ENCODE data around the gene MARCHF7.
A peak's percentile ranks its signal among the peaks of the same experiment; 100 is the strongest.
"Not testable (repeated sequence)": the region's sequence is repeated elsewhere in the genome, so short reads cannot be mapped to it uniquely, and the experiment has no call there.

Gene MARCHF7

DNA sequence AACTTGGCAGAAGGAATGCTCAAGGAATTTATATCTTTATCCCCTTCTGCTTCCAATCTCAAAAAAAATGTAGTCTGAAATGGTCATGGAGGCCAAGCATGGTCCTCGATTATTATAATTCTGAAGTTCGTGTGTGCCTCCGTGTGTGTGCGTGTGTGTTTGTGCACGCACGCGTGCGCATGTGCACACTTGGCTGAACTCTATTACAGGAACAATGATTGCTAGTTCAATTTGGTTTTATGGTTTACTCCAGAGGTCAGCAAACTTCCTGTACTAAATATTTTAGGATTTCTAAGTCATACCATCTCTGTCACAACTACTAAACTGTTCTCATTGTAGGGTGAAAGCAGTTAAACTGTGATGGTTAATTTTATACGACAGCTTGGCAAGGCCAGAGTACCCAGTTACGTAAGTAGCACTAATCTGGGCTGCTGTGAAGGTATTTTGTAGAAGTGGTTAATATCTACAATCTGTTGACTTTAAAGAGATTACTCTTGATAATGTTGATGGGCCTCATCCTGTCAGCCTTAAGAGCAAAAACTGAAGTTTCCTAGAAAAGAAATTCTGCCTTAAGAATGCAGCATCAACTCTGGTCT lies 5.8 kb upstream of the MARCHF7 start:
- no peaks in the 10 kb centered on the region for H3K36me3 ChIP-seq (ENCODE audit: control insufficient read depth, insufficient read depth, low read length)
- WGBS, 2 experiments (ENCODE audit: insufficient coverage in 2 of 2) = 95 to 99% methylated on average over 10 of the region's 10 CpGs
- H3K9me3 ChIP-seq (ENCODE audit: control insufficient read depth, low read length) = no peaks in the 10 kb centered on the region
- H3K4me3 ChIP-seq (ENCODE audit: extremely low read depth, insufficient read depth, low read length, poor library complexity, severe bottlenecking) = no peak overlapping the region
- H3K27ac ChIP-seq (ENCODE audit: low read depth, low read length, severe bottlenecking) = peak overlapping the region; percentile 23
- peaks cover 7% of the 10 kb centered on the region for H3K4me1 ChIP-seq (ENCODE audit: control insufficient read depth, insufficient read depth, low read length, poor library complexity, severe bottlenecking)

DNA sequence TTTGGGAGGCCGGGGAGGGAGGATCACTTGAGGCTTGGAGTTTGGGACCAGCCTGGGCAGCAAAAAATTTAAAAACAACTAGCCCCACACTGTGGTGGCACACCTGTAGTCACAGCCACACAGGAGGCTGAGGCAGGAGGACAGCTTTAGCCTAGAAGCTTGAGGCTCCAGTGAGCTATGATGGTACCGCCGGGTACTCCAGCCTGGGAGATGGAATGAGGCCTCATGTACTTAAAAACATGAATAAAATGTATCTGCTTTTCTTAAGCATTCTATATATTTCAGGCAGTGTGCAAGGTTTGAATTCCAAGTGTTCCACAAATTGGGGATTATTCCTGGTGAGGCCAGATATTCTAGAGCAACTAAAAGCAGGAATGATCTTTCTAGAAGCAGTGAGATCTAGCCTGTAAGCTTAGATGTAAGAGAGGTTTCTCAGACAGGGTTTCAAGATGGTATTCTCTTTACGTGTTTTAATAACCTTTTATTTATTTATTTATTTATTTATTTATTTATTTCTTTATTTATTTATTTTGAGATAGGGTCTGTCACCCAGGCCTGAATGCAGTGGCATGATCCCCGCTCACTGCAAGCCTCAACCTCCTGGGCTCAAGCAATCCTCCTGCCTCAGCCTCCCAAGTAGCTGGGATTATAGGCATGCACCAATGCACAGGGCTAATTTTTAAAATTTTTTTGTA lies 4.1 kb upstream of the MARCHF7 start:
- H3K4me1 ChIP-seq (ENCODE audit: control insufficient read depth, insufficient read depth, low read length, poor library complexity, severe bottlenecking) = peaks cover 7% of the 10 kb centered on the region
- 83 to 100% methylated on average over 1 to 2 of the region's 5 CpGs for WGBS, 2 experiments (ENCODE audit: insufficient coverage in 2 of 2)
- no peaks in the 10 kb centered on the region for H3K36me3 ChIP-seq (ENCODE audit: control insufficient read depth, insufficient read depth, low read length)
- no peak overlapping the region for H3K4me3 ChIP-seq (ENCODE audit: extremely low read depth, insufficient read depth, low read length, poor library complexity, severe bottlenecking)
- no peaks in the 10 kb centered on the region for H3K9me3 ChIP-seq (ENCODE audit: control insufficient read depth, low read length)
- no peak overlapping the region for H3K27ac ChIP-seq (ENCODE audit: low read depth, low read length, severe bottlenecking)

- Histone ChIP-seq H3K4me1 (ENCODE audit: control insufficient read depth, insufficient read depth, low read length, poor library complexity, severe bottlenecking) (peaks cover 7% of the 10 kb centered on the region), H3K36me3 (ENCODE audit: control insufficient read depth, insufficient read depth, low read length) (peaks cover 18% of the 10 kb centered on the region), H3K9me3 (ENCODE audit: control insufficient read depth, low read length) (no peaks in the 10 kb centered on the region), H3K27ac (ENCODE audit: low read depth, low read length, severe bottlenecking) (no peak overlapping the region), H3K4me3 (ENCODE audit: extremely low read depth, insufficient read depth, low read length, poor library complexity, severe bottlenecking) (no peak overlapping the region)
- WGBS, 2 experiments (ENCODE audit: insufficient coverage in 2 of 2) = 80 to 84% methylated on average over 3 to 4 of the region's 5 CpGs
Measured at GRCh38 chr2:159710601-159711180, 1.6 kb upstream of the MARCHF7 start.

DNA sequence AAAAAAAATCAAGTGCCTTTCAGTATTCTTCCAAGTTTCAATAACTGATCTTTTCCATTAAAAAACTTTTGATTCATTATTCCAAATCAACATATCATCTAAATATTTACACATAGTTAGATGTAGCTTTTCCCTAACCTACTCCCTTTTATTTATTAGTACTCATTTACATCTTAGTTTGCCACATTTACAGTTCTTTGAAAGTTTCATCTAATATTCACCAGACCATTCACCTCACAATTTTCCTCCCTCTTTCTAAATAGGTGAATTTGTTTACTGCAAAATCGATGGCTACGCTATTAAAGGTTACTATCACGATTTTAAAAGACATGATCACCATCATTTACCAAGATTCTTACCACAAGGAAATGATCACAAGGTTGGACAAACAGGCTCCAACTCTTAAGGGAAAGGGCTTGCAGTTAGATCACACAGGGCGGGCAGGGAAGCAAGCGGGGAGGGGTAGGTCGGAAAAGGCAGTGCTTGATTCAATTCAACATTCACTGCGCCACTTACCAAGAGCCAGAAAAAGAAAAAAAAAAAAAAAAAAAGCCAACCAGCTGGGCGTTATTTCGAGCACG lies 654 bp upstream of the MARCHF7 start:
- Histone ChIP-seq H3K9me3 (ENCODE audit: control insufficient read depth, low read length) (no peaks in the 10 kb centered on the region), H3K36me3 (ENCODE audit: control insufficient read depth, insufficient read depth, low read length) (peaks cover 28% of the 10 kb centered on the region), H3K4me1 (ENCODE audit: control insufficient read depth, insufficient read depth, low read length, poor library complexity, severe bottlenecking) (peaks cover 2% of the 10 kb centered on the region), H3K27ac (ENCODE audit: low read depth, low read length, severe bottlenecking) (peak overlapping the region; percentile 99), H3K4me3 (ENCODE audit: extremely low read depth, insufficient read depth, low read length, poor library complexity, severe bottlenecking) (peak overlapping the region; percentile 96)
- WGBS, 2 experiments (ENCODE audit: insufficient coverage in 2 of 2) = 0 to 3% methylated on average over 5 of the region's 10 CpGs

GRCh38 chr2:159712929-159713420 lies 669 bp downstream of the MARCHF7 start:
- Histone ChIP-seq H3K9me3 (ENCODE audit: control insufficient read depth, low read length) (no peaks in the 10 kb centered on the region), H3K27ac (ENCODE audit: low read depth, low read length, severe bottlenecking) (peak overlapping the region; percentile 99), H3K36me3 (ENCODE audit: control insufficient read depth, insufficient read depth, low read length) (peaks cover 38% of the 10 kb centered on the region), H3K4me1 (ENCODE audit: control insufficient read depth, insufficient read depth, low read length, poor library complexity, severe bottlenecking) (no peaks in the 10 kb centered on the region), H3K4me3 (ENCODE audit: extremely low read depth, insufficient read depth, low read length, poor library complexity, severe bottlenecking) (peak overlapping the region; percentile 96)
- WGBS, 2 experiments (ENCODE audit: insufficient coverage in 2 of 2) = 0 to 1% methylated on average over 16 to 19 of the region's 32 CpGs

DNA sequence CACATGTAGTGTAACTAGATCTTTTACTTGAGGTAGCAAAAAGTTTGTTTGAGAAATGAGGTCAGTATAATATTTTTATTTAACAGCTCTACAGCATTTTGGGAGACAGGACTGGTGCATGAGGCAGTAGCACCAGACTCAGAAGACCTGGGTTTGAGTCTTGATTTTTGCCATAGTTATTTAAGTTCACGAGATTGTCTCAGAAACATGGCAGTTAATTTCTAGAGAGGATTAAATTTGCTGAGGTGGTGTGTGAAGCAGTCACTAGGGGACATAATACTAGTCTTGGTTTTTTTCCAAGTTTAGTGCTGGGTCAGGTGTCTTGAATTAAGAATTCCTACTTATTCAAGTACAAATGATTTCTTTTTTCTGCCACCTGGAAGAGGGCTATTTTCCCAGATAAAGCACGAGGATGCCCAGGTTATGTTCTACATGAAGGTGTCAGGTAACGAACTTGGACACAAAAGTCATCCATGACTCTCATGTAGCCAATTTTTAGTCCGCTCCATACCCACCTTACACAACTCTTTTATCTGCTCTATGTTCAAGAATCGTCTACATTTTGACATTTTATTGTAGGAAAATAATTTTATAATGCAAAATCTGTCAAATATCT lies 1.4 kb downstream of the MARCHF7 start:
- H3K27ac ChIP-seq (ENCODE audit: low read depth, low read length, severe bottlenecking) = peak overlapping the region; percentile 33
- WGBS, 2 experiments (ENCODE audit: insufficient coverage in 2 of 2) = 44 to 59% methylated on average over 3 to 4 of the region's 5 CpGs
- H3K4me3 ChIP-seq (ENCODE audit: extremely low read depth, insufficient read depth, low read length, poor library complexity, severe bottlenecking) = peak overlapping the region; percentile 96
- no peaks in the 10 kb centered on the region for H3K4me1 ChIP-seq (ENCODE audit: control insufficient read depth, insufficient read depth, low read length, poor library complexity, severe bottlenecking)
- no peaks in the 10 kb centered on the region for H3K9me3 ChIP-seq (ENCODE audit: control insufficient read depth, low read length)
- H3K36me3 ChIP-seq (ENCODE audit: control insufficient read depth, insufficient read depth, low read length) = peaks cover 44% of the 10 kb centered on the region

DNA sequence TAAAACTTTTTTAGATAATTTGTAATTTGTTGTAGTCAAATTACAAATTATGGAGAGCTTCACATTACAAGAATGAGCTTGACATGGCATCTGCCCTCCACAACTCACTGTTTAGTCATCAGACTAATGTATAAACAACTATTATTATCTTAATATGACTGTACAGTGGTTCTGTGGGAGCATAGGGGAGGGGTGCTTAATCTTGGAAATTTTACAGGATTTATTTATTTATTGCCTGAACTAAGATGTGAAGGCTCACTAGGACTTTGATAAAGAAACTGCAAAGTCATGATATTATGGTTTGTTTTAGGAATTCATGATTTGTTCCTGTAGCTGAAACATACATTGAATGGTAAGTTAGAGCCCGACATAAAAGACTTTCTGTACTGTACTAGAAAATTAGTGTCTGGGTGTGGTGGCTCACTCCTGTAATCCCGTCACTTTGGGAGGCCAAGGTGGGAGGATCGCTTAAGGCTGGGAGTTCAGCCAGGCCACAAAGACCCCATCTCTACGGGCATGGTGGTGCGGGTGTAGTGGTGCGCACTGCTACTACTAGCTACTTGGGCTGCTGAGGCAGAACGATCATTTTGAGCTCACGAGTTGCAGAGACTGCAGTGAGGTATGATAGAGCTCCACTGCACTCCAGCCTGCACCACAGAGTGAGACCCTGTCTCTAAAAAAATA lies 2.1 kb downstream of the MARCHF7 start:
- H3K9me3 ChIP-seq (ENCODE audit: control insufficient read depth, low read length) = no peaks in the 10 kb centered on the region
- H3K36me3 ChIP-seq (ENCODE audit: control insufficient read depth, insufficient read depth, low read length) = peaks cover 51% of the 10 kb centered on the region
- H3K4me3 ChIP-seq (ENCODE audit: extremely low read depth, insufficient read depth, low read length, poor library complexity, severe bottlenecking) = peak overlapping the region; percentile 96
- H3K27ac ChIP-seq (ENCODE audit: low read depth, low read length, severe bottlenecking) = no peak overlapping the region
- peaks cover 3% of the 10 kb centered on the region for H3K4me1 ChIP-seq (ENCODE audit: control insufficient read depth, insufficient read depth, low read length, poor library complexity, severe bottlenecking)
- 88 to 97% methylated on average over 8 of the region's 8 CpGs for WGBS, 2 experiments (ENCODE audit: insufficient coverage in 2 of 2)

- Histone ChIP-seq H3K27ac (ENCODE audit: low read depth, low read length, severe bottlenecking) (no peak overlapping the region), H3K4me3 (ENCODE audit: extremely low read depth, insufficient read depth, low read length, poor library complexity, severe bottlenecking) (no peak overlapping the region), H3K36me3 (ENCODE audit: control insufficient read depth, insufficient read depth, low read length) (peaks cover 62% of the 10 kb centered on the region), H3K4me1 (ENCODE audit: control insufficient read depth, insufficient read depth, low read length, poor library complexity, severe bottlenecking) (peaks cover 4% of the 10 kb centered on the region), H3K9me3 (ENCODE audit: control insufficient read depth, low read length) (no peaks in the 10 kb centered on the region)
- 80 to 90% methylated on average over 1 to 2 of the region's 4 CpGs for WGBS, 2 experiments (ENCODE audit: insufficient coverage in 2 of 2)
Measured at GRCh38 chr2:159715451-159715850, 3.1 kb downstream of the MARCHF7 start.

DNA sequence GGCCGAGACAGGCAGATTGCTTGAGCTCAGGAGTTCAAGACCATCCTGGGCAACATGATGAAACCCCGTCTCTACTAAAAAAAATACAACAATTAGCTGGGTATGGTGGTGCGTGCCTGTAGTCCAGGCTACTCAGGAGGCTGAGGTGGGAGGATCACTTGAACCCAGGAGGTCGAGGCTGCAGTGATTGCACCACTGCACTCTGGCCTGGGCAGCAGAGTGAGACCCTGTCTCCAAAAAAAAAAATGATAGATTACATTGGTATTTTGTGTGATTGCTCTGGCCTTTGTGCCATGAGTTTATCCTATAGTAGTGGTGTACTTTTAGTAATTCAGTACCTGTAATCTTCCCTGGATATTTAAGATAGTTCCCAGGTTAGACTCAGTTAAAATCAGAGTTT lies 4.1 kb downstream of the MARCHF7 start:
- peaks cover 71% of the 10 kb centered on the region for H3K36me3 ChIP-seq (ENCODE audit: control insufficient read depth, insufficient read depth, low read length)
- H3K9me3 ChIP-seq (ENCODE audit: control insufficient read depth, low read length); H3K27ac ChIP-seq (ENCODE audit: low read depth, low read length, severe bottlenecking); H3K4me3 ChIP-seq (ENCODE audit: extremely low read depth, insufficient read depth, low read length, poor library complexity, severe bottlenecking); H3K4me1 ChIP-seq (ENCODE audit: control insufficient read depth, insufficient read depth, low read length, poor library complexity, severe bottlenecking): not testable (repeated sequence)
- WGBS, 2 experiments (ENCODE audit: insufficient coverage in 2 of 2) = 96 to 97% methylated on average over 3 to 4 of the region's 4 CpGs

GRCh38 chr2:159716857-159717256 lies 4.6 kb downstream of the MARCHF7 start:
- WGBS, 2 experiments (ENCODE audit: insufficient coverage in 2 of 2) = 90 to 100% methylated on average over 2 of the region's 2 CpGs
- Histone ChIP-seq H3K36me3 (ENCODE audit: control insufficient read depth, insufficient read depth, low read length) (peaks cover 76% of the 10 kb centered on the region), H3K27ac (ENCODE audit: low read depth, low read length, severe bottlenecking) (no peak overlapping the region)

More at GRCh38 chr2:159716857-159717256, 4.6 kb downstream of the MARCHF7 start:
- H3K4me3 ChIP-seq (ENCODE audit: extremely low read depth, insufficient read depth, low read length, poor library complexity, severe bottlenecking) = no peak overlapping the region
- no peaks in the 10 kb centered on the region for H3K9me3 ChIP-seq (ENCODE audit: control insufficient read depth, low read length)
- peaks cover 4% of the 10 kb centered on the region for H3K4me1 ChIP-seq (ENCODE audit: control insufficient read depth, insufficient read depth, low read length, poor library complexity, severe bottlenecking)
